Right hindlimb (tissue), 1 donor: ENCODE results near the gene ZNF568.

Experiments
- DNase-seq: peaks from one replicate; pipeline ENCODE4 v3.0.0-alpha.2; 2018

ZNF568 gene

DNA sequence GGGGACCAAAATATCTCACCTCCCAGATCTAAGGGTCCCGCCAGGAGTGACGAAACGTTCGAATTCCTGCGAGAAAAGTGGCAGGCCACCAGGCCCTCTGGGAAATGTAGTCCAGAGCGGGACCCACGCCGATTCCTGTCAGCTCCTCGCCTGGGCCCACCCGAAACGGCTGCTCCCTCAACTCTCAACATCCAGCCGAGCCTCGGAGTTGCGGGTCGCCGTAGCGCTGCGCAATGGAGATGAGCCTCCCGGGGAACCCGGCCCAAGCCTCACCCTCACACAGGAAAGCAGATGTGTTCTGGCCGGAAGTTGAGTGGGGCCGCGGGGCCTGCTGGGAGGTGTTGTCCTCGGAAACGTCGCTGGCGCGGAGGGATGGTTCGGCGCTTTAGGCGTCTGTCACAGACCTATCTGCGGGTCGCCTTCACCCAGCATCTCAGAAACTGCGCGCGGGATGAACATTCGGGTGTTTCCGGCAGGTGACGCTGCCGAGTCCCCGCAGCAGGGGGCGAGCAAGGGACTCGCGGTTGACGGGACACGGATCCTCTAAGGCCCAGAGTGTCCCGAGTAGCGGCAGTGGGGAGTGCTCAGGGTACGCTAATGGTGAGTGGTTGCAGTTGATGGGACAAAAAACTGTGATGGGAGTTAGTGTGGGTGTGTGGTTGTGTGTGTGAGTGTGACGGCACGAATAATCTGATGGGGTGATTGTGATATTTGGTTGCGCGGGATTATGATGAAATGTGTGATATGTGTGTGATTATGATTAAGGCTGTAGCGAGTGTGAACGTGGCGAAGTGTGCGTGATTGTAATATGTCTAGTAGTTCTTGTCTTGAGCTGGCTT, at the start of gene ZNF568, which contains the start of gene ZNF829:
Gene ZNF568, plus strand, starts transcription at position 341 of the 839 bp plus-strand sequence. CDS start 6,439 bp downstream, outside the sequence.
Gene ZNF829, minus strand, starts transcription at position 300 of the 839 bp plus-strand sequence. CDS start 1,124 bp downstream, outside the sequence.
- peak; percentile 95 for DNase-seq

- no peak for DNase-seq
These were observed 38.9 kb upstream of the ZNF568 start for GRCh38 chr19:36876993-36877938.

GRCh38 chr19:36891768-36892357, 24.3 kb upstream of the ZNF568 start:
- no peak for DNase-seq

GRCh38 chr19:36894849-36895383, 21.2 kb upstream of the ZNF568 start:
- DNase-seq, result no peak

DNA sequence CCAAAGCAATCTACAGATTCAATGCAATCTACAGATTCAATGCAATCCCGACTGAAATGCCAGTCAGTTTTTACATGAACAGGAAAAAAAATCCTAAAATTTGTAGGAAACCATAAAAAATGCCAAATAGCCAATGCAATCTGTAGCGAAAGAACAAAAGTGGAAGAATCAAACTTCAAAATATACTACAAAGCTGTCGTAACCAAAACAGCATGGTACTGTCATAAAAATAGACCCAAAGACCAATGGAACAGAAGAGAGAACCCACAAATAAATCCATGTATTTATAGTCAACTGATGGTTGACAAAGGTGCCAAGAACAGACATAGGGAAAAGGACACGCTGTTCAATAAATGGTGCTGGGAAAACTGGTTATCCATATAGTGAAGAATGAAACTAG, 17.7 kb upstream of the ZNF568 start:
- DNase-seq, result no peak

GRCh38 chr19:36916991-36917390, 859 bp downstream of the ZNF568 start:
- peak; percentile 40 for DNase-seq

GRCh38 chr19:36918090-36918489, 2.0 kb downstream of the ZNF568 start:
- DNase-seq, result no peak

DNA sequence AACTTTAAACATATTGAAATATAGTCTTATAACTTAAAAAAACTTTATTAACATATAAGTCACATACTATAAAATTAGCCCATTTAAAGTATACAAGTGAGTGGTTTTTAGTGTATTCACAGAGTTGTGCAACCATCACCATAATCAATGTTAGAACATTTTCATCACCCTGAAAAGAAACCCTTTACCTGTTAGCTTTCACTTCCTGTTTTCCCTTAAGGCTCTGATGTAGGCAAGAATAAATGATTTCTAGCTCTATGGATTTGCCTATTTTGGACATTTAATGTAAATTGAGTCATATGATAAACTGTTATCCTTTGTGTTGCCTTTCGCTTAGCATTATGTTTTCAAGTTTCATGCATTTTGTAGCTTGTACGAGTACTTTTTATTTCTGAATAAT, 15.6 kb downstream of the ZNF568 start:
- DNase-seq, result no peak

- no peak for DNase-seq
These were observed 23.0 kb downstream of the ZNF568 start for GRCh38 chr19:36939153-36939552.

DNA sequence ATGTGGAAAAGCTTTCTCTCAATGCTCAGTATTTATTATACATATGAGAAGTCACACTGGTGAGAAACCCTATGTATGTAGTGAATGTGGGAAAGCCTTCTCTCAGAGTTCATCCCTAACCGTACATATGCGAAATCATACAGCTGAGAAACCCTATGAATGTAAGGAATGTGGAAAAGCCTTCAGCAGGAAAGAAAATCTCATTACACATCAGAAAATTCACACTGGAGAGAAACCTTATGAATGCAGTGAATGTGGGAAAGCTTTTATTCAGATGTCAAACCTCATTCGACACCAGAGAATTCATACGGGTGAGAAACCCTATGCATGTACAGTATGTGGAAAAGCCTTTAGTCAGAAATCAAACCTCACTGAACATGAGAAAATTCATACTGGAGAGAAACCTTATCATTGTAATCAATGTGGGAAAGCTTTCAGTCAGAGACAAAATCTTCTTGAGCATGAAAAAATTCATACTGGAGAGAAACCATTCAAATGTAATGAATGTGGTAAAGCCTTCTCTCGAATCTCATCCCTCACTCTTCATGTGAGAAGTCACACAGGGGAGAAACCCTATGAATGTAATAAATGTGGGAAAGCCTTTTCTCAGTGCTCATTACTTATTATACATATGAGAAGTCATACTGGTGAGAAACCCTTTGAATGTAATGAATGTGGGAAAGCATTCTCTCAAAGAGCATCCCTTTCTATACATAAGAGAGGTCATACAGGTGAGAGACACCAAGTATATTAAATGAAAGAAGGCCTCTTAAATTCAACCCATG, 34.4 kb downstream of the ZNF568 start:
- DNase-seq, result no peak

DNA sequence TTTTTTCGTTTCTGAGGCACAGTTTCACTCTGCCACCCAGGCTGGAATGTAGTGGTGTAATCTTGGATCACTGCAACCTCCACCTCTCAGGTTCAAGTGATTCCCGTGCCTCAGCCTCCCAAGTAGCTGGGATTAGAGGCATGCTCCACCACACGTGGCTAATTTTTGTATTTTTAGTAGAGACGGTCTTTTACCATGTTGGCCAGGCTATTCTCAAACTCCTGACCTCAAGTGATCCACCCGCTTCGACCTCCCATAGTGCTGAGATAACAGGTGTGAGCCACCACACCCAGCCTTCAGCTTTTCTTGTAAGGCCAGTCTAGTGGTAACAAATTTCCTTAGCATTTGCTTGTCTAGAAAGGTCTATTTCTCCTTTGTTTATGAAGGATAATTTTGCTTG, 46.2 kb downstream of the ZNF568 start:
- no peak for DNase-seq

- DNase-seq, result peak; percentile 73
These were observed 47.1 kb downstream of the ZNF568 start for GRCh38 chr19:36963280-36963679.

- no peak for DNase-seq
These were observed 56.4 kb downstream of the ZNF568 start for GRCh38 chr19:36972571-36972970.

- peak; percentile 91 for DNase-seq
These were observed 57.1 kb downstream of the ZNF568 start for GRCh38 chr19:36973021-36973843.

DNA sequence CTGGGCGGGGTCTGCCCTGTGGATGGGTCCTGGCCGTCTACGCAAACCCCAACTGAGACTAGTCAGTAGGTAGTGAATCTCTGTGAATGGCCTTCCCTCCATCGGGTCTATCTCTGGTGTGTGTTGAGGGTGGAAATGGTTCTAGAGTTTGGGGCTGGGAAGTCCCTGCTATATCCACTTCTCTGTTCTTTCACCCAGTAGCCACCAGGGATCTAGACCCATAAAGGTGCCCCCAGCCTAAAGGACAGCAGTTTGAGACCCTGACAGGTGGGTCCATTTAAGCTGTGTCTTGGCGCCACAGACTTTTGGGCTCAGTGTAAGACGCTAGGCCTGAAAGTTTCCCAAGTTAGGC, 57.7 kb downstream of the ZNF568 start:
- no peak for DNase-seq

DNA sequence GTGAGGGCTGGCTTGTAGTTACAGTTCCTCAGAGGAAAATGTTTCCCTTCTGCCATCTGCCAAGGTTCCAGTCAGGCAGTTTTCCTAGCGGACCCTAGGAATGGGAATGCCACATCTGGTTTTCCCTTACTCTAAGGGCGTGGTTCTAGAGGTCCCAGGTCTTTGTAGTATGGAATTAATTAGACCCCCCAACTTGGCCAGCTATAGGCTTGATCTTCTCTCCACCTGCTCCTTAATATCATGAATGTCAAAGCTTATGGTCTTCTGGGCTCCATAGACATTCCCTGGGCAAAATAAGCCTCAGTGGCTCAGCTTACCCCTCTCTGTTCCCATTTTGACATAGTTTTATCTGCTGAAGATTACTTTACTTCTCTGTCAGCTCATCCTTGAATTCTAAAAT, 70.0 kb downstream of the ZNF568 start:
- DNase-seq, result no peak

DNA sequence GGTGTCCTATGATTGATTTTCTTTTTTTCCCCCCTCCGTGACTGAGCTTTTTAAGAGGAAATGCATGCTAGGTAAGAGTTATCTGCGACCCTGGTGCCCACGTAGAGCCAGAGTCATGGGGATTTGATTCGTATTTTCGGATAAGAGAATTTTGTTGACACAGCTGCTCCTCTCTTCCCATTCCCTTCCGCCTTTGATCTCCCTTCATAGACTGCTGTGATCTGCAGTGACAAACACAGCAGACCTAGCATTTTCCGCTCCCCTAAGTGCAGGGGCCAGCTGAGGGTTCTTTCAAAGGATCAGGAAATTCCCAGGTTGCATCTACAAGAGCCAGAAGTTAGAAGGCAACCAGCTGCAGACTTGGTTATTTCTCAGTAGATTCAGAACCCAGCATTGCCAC, 70.5 kb downstream of the ZNF568 start:
- no peak for DNase-seq

- DNase-seq, result no peak
These were observed 71.0 kb downstream of the ZNF568 start for GRCh38 chr19:36987091-36987490.

GRCh38 chr19:36997152-36997842, 81.2 kb downstream of the ZNF568 start:
- no peak for DNase-seq

DNA sequence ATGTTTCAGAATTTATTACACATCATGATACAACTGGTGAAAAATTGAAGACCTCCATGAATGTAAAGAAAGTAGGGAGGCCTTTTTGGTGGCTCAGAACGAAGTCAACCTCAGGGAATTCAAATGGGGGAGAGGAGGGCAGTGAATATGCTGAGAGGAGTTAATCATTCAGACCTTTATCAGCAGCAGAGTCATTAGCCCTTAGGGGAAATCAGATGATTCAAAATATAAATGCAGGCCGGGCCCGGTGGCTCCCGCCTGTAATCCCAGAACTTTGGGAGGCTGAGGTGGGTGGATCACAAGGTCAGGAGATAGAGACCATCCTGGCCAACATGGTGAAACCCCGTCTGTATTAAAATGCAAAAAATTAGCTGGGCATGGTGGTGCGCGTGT, 81.7 kb downstream of the ZNF568 start:
- no peak for DNase-seq

DNA sequence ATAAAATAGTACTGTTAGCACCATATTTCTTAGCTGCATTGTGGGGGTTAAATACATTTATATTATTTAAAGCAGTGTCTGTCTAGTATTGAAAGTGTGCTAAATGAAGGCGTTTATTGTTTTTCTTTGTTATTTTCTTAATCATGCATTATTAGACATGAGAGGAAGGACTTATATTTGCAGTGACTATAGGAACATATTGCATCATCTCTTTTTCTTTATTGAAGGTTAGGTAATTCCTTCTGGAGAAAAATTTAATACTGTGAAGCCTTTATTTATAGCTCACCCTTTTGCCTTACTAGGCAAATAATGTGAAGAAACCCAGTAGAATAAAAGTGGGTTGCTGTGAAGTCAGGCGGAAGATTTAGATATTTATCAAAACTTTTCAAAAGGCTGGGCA, 83.2 kb downstream of the ZNF568 start:
- no peak for DNase-seq
